ENCODE measurements around the gene ACOT2. TPM values are rescaled to one million over a fixed set of nuclear protein-coding genes. Genes with fewer than 3 reads are reported as not detected.

Gene ACOT2
- total RNA-seq, 1 donor from 2014 or later, result 48.1 TPM

DNA sequence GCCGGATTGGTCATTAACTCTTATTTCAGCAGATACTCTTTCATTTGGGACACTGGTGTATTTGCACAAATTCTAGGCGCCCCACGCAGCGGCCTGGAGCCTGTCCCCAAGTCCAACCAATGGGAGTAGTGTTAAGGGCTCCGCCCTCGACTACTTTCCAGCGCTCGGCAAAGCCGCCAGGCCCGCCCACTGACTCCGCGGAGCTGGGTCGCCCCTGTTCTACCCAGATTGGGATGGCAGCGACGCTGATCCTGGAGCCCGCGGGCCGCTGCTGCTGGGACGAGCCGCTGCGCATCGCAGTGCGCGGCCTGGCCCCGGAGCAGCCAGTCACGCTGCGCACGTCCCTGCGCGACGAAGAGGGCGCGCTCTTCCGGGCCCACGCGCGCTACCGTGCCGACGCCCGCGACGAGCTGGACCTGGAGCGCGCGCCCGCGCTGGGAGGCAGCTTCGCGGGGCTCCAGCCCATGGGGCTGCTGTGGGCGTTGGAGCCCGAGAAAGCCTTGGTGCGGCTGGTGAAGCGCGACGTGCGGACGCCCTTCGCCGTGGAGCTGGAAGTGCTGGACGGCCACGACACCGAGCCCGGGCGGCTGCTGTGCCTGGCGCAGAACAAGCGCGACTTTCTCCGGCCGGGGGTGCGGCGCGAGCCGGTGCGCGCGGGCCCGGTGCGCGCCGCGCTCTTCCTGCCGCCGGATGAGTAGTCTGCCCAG, 43.5 kb downstream of the ACOT2 start, which contains the start of gene ACOT6:
Gene ACOT6 (plus strand): TSS at position 179 of the 707 bp plus-strand sequence. CDS start 55 bp downstream, at position 234.
- peaks cover 4% of the 10 kb centered on the region for H3K4me1 ChIP-seq
- TF ChIP-seq, protein P1, sequence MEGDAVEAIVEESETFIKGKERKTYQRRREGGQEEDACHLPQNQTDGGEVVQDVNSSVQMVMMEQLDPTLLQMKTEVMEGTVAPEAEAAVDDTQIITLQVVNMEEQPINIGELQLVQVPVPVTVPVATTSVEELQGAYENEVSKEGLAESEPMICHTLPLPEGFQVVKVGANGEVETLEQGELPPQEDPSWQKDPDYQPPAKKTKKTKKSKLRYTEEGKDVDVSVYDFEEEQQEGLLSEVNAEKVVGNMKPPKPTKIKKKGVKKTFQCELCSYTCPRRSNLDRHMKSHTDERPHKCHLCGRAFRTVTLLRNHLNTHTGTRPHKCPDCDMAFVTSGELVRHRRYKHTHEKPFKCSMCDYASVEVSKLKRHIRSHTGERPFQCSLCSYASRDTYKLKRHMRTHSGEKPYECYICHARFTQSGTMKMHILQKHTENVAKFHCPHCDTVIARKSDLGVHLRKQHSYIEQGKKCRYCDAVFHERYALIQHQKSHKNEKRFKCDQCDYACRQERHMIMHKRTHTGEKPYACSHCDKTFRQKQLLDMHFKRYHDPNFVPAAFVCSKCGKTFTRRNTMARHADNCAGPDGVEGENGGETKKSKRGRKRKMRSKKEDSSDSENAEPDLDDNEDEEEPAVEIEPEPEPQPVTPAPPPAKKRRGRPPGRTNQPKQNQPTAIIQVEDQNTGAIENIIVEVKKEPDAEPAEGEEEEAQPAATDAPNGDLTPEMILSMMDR (IDR thresholded peaks at IDR 0.05), result no peak
- TF ChIP-seq POLR2A (IDR thresholded peaks at IDR 0.05) (peak in 1 of 2 donors; percentile 15), POLR2AphosphoS5 (IDR thresholded peaks at IDR 0.05; ENCODE audit: insufficient read depth in 1 of 2, low read depth in 1 of 2) (peak in 1 of 2 donors; percentile 47)
- no peak for DNase-seq (ENCODE audit: extremely low spot score in 2 of 2)
- H3K9me3 ChIP-seq, result no peaks in the 10 kb centered on the region
- H3K36me3 ChIP-seq, result no peaks in the 10 kb centered on the region
- intact Hi-C loops (cut with DNase I), result no loop called here
- H3K4me3 ChIP-seq, result peak within 1 kb of the TSS; percentile 55 to 63
- H3K27ac ChIP-seq, result peak within 1 kb of the TSS; percentile 74
- no peaks in the 10 kb centered on the region for H3K27me3 ChIP-seq

GRCh38 chr14:73613046-73613383, 44.0 kb downstream of the ACOT2 start:
- peak overlapping the region; percentile 55 to 63 for H3K4me3 ChIP-seq
- H3K27ac ChIP-seq, result peak overlapping the region; percentile 74
- no peaks in the 10 kb centered on the region for H3K27me3 ChIP-seq
- H3K36me3 ChIP-seq, result no peaks in the 10 kb centered on the region
- peaks cover 4% of the 10 kb centered on the region for H3K4me1 ChIP-seq
- DNase-seq (ENCODE audit: extremely low spot score in 2 of 2), result no peak
- TF ChIP-seq POLR2A (IDR thresholded peaks at IDR 0.05), result no peak
- TF ChIP-seq POLR2AphosphoS5 (IDR thresholded peaks at IDR 0.05; ENCODE audit: insufficient read depth in 1 of 2, low read depth in 1 of 2), result no peak
- TF ChIP-seq, protein P1 (IDR thresholded peaks at IDR 0.05), result no peak
- H3K9me3 ChIP-seq, result no peaks in the 10 kb centered on the region
- intact Hi-C loops (cut with DNase I), result no loop called here

DNA sequence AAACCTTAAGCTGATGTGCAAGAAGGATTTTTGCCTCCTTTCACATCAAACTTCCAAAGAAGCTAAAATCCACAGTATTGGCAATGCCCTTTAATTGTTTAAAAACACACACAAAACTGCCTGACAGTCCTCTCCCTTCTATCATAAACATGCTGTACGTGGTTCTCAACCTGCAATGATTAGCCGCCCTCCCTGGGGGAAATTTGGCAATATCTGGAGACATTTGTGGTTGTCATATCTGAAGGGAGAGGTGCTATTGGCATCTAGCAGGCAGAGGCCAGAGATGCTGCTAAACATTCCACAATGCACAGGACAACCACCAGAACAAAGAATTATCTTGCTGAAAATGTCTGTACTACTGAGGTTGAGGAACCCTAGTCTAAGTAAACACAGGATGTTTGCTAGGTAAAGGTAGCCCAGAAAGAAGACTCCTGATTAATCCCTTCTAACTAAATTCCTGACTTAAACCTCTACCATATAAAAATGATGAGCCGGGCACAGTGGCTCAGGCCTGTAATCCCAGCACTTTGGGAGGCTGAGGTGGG, 44.5 kb downstream of the ACOT2 start:
- no peak overlapping the region for H3K27ac ChIP-seq
- no peak for DNase-seq (ENCODE audit: extremely low spot score in 2 of 2)

DNA sequence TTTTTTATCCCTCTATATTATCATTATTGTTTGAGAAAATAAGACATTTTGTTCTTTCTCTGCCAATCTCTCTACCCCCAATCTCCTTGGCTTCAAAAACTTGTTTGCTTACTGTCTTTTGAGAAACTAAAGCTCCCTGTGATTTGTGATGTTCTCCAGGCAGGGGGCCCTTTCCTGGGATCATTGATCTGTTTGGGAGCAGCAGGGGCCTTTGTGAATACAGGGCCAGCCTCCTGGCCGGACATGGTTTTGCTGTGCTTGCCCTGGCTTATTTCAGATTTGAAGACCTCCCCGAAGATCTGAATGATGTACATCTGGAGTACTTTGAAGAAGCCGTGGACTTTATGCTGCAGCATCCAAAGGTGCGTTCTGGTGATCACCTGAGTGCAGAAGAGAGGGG, 47.8 kb downstream of the ACOT2 start:
- no peak for DNase-seq (ENCODE audit: extremely low spot score in 2 of 2)
- Histone ChIP-seq H3K27ac (no peak overlapping the region), H3K36me3 (no peaks in the 10 kb centered on the region), H3K4me1 (peaks cover 4% of the 10 kb centered on the region), H3K27me3 (no peaks in the 10 kb centered on the region), H3K9me3 (no peaks in the 10 kb centered on the region), H3K4me3 (no peak overlapping the region)
- TF ChIP-seq POLR2AphosphoS5 (IDR thresholded peaks at IDR 0.05; ENCODE audit: insufficient read depth in 1 of 2, low read depth in 1 of 2), result no peak
- TF ChIP-seq POLR2A (IDR thresholded peaks at IDR 0.05), result no peak
- TF ChIP-seq, protein P1 (IDR thresholded peaks at IDR 0.05), result no peak
- intact Hi-C loops (cut with DNase I), result no loop called here

More for the DNA sequence above, 44.5 kb downstream of the ACOT2 start:
- Histone ChIP-seq H3K27me3 (no peaks in the 10 kb centered on the region), H3K36me3 (no peaks in the 10 kb centered on the region), H3K4me1 (peaks cover 4% of the 10 kb centered on the region), H3K4me3 (peak overlapping the region; percentile 55 to 63), H3K9me3 (no peaks in the 10 kb centered on the region)
- intact Hi-C loops (cut with DNase I), result no loop called here
- TF ChIP-seq POLR2A (IDR thresholded peaks at IDR 0.05) (no peak), POLR2AphosphoS5 (IDR thresholded peaks at IDR 0.05; ENCODE audit: insufficient read depth in 1 of 2, low read depth in 1 of 2) (no peak)
- TF ChIP-seq, protein P1 (IDR thresholded peaks at IDR 0.05), result no peak

DNA sequence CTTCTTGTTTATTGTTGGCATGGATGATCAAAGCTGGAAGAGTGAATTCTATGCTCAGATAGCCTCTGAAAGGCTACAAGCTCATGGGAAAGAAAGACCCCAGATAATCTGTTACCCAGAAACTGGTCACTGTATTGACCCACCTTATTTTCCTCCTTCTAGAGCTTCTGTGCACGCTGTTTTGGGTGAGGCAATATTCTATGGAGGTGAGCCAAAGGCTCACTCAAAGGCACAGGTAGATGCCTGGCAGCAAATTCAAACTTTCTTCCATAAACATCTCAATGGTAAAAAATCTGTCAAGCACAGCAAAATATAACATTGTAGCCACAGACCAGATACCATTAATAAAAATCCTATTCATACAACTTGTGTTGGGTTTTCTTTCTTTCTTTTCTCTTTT, 50.5 kb downstream of the ACOT2 start:
- no peaks in the 10 kb centered on the region for H3K36me3 ChIP-seq
- H3K4me3 ChIP-seq, result no peak overlapping the region
- no peaks in the 10 kb centered on the region for H3K27me3 ChIP-seq
- TF ChIP-seq, protein P1 (IDR thresholded peaks at IDR 0.05), result no peak
- TF ChIP-seq POLR2AphosphoS5 (IDR thresholded peaks at IDR 0.05; ENCODE audit: insufficient read depth in 1 of 2, low read depth in 1 of 2), result no peak
- TF ChIP-seq POLR2A (IDR thresholded peaks at IDR 0.05), result no peak
- no peaks in the 10 kb centered on the region for H3K4me1 ChIP-seq
- H3K9me3 ChIP-seq, result no peaks in the 10 kb centered on the region
- no peak for DNase-seq (ENCODE audit: extremely low spot score in 2 of 2)
- intact Hi-C loops (cut with DNase I), result no loop called here
- no peak overlapping the region for H3K27ac ChIP-seq
